A375 (cell line): ENCODE measurements around the gene DEFB124. TPM values are rescaled to one million over a fixed set of nuclear protein-coding genes. Genes with fewer than 3 reads are reported as not detected.

Experiments used
- total RNA-seq: library from RNA; depleted of rRNA; stranded (reverse); fragments of >200 nt; shearing (Covaris generic); gene quantifications from 2 replicates; pipeline ENCODE4 v1.2.3, GENCODE V29; 2014; rRNA removed

DEFB124 gene
- not detected in 2 replicates for total RNA-seq

DNA sequence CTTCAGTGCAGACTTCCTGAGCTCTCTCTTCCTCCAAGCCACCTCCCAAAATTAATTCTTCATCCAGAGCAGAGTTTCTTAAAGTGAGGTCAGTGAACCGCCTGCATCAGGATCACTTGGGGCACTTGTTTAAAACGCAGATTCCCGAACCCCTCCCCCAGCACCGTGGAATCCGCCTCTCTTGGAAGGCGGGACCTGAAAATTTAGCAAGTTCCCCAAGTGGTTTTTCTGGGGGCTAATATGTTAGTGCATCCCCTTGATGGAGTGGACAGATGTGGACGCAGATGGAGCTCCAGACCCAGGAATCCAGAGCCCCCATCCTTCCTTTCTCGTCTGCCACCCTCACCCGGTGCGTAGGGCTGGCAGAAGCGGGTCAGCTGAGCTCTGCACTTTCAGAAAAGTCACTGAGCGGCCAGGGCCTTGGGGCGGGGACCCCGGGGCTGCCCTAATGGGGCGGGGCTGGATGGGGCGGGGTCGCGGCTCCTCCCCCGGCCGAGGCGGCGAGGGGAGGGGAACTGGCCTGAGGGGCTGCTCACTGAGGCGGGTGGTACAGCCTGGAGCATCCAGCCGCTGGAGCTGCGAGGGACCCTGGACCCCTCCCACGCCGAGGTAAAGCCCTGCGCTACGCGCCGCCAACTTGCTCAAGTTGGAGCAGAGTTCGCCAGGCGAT is at the start of gene DEFB124, which contains the start of gene REM1:
Gene DEFB124 (minus strand): TSS at position 370 of the 670 bp plus-strand sequence. CDS start 2,114 bp downstream, outside the sequence.
Gene REM1 (plus strand): TSS at position 531 of the 670 bp plus-strand sequence. CDS start 1,158 bp downstream, outside the sequence.

DNA sequence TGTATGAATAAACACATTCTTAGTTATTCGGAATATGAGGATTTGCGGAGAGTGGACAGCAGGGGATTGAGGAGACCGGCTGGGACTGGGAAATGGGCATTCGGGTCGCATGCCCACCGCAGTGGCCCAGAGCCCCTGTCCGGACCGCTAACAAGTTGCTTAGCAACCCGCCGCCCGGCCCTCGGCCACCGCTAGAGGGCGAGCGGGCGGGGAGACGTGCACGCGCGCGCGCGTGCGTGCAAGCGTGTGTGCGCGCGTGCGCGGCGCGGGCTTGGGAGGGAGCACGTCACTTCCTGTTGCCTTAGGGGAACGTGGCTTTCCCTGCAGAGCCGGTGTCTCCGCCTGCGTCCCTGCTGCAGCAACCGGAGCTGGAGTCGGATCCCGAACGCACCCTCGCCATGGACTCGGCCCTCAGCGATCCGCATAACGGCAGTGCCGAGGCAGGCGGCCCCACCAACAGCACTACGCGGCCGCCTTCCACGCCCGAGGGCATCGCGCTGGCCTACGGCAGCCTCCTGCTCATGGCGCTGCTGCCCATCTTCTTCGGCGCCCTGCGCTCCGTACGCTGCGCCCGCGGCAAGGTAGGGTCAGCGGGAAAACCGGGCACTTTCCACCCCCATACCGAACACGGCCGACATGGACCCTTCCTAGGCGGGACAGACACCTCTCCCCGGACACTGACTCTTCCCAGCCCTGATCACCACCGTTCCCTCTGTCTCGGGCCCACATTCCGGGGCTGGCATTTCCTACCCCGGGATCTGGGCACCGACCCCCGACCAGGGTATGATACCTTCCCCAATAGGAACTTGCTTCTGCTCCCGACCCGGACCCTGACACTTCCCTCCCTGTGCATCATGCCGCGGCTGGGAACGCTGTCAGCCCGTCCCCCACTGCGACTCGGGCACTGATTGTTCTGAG is 39.5 kb upstream of the DEFB124 start, which contains the start of gene HM13:
Gene HM13 (plus strand): TSS at position 289 of the 918 bp plus-strand sequence. CDS start 110 bp downstream, at position 399.

DNA sequence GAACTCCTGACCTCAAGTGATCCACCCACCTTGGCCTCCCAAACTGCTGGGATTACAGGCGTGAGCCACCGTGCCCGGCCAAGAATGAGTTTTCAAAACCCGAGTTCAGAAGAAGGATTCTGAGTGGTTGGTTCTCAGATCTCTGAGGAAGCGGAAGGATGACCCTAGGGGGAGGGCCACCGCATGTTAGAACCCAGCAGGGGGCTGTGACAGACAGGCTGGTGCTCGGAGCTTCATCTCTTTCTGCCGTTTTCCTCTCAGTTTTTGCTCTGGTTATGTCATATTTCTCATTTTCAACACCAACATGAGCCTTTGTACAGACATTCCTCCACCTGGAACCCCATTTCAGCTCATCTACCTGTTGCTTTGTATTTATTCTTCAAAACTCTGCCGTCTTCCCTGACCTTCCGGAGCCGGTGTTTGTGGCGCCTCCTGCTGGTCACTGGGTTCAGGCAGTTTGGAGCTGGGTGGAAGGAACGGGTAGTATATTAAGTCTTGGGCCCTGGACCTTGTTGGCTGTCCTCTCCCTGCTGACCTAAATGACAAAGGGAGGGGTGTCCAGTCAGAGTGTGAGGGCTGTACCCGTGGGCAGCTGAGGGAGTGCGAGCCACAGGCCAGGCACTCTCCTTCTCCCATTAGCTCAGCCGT is 34.8 kb downstream of the DEFB124 start, which contains the start of gene DEFB123:
Gene DEFB123 (plus strand): TSS at position 621 of the 648 bp plus-strand sequence. CDS start 67 bp downstream, outside the sequence.

Other genes starting within 250 kb of the DEFB124 start
- not detected in 2 replicates for gene DEFB115, start 217.5 kb downstream of the DEFB124 start, total RNA-seq
- not detected in 2 replicates for gene DEFB116, start 166.5 kb downstream of the DEFB124 start, total RNA-seq
- not detected in 2 replicates for gene DEFB118, start 106.5 kb downstream of the DEFB124 start, total RNA-seq
- gene DEFB119, start 84.5 kb downstream of the DEFB124 start, total RNA-seq = not detected in 2 replicates
- not detected in 2 replicates for gene DEFB121, start 68.9 kb downstream of the DEFB124 start, total RNA-seq
- not detected in 2 replicates for gene DEFB123, start 34.5 kb downstream of the DEFB124 start, total RNA-seq
- gene REM1, start 161 bp upstream of the DEFB124 start, total RNA-seq = 0.23 and 1.5 TPM in 2 replicates
- 81.3 and 109 TPM in 2 replicates for gene HM13, start 39.3 kb upstream of the DEFB124 start, total RNA-seq
- gene ID1, start 130.2 kb upstream of the DEFB124 start, total RNA-seq = 813 and 881 TPM in 2 replicates
- gene COX4I2, start 162.8 kb upstream of the DEFB124 start, total RNA-seq = not detected in 2 replicates
- 117 and 122 TPM in 2 replicates for gene BCL2L1, start 247.7 kb upstream of the DEFB124 start, total RNA-seq